ENCODE data around the gene ZNF687.

- TF ChIP-seq CTCF (IDR thresholded peaks at IDR 0.05) (no peak), EP300 (IDR thresholded peaks at IDR 0.05) (no peak)
These were observed 5.8 kb downstream of the ZNF687 start for GRCh38 chr1:151287767-151288500.
